GM21390 (cell line): ENCODE measurements around the gene TAF13.

Experiments
- ATAC-seq: cut with Tn5 transposase; IDR thresholded peaks from one replicate; pipeline ENCODE4 v1.9.1; 2021; ENCODE audit not compliant: unreplicated experiment

Gene TAF13, protein sequence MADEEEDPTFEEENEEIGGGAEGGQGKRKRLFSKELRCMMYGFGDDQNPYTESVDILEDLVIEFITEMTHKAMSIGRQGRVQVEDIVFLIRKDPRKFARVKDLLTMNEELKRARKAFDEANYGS

DNA sequence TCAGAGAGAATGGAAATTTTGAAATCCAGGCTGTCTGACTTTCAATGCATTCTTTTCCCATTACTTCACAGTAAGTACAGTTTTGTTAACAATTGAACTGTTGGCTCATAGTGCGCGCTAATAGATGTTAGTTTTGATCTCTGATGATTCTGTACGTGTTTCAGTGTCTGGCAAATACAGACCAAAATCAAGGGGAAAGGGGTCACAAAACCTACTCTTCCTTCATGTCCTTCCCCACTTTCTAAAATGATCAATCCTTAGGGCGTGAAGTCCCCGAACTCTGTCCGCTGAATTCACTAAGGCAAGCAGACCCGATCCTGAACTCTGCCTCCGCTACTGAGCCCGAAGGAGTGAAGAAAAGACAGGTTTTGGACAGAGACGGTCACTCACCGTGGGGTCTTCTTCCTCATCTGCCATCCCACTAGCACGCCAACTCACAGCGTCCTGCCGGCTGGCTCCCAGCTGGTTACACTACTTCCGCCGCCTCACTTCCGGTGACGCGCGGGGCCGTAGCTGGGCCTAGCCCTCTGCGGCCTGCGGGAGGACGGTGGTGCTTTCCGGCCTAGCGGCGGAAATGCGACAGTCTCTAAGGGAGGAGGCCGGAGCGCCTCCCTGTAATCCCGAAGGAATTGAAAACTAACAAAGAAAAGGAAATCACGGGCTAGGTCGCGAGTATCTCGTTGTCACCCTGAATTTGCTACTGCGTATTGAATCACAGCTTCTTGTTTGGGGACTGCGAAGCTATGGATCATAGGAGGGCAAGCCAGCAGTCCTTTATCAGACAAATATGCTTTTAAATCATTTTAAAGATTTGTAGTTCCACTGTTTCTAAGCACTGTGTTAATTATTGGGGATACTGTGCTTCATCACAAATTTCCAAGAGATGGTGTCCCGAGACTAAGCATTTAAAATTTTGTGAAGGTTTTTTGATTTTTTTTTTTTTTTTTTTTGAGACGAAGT lies at the start of gene TAF13:
Gene TAF13, minus strand, starts transcription at position 473 of the 960 bp plus-strand sequence. Its CDS starts 56 bp downstream, at position 417.
- peak; percentile 100 for ATAC-seq

DNA sequence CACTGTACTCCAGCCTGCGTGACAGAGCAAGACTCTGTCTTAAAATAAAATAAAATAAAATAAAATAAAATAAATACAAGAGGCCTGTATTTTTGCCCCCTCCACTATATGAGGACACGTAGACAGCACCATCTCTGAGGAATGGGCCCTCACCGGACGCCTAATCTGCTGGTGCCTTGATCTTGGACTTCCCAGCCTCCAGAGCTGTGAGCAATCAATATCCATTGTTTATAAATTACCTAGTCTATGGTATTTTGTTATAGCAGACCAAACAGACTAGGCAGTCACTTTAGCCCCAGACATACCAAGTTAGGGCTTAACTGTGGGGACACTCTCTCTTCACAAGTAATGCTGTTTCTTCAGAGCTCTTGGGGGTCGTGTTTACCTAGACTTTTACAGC lies 44.6 kb upstream of the TAF13 start:
- ATAC-seq, result no peak

DNA sequence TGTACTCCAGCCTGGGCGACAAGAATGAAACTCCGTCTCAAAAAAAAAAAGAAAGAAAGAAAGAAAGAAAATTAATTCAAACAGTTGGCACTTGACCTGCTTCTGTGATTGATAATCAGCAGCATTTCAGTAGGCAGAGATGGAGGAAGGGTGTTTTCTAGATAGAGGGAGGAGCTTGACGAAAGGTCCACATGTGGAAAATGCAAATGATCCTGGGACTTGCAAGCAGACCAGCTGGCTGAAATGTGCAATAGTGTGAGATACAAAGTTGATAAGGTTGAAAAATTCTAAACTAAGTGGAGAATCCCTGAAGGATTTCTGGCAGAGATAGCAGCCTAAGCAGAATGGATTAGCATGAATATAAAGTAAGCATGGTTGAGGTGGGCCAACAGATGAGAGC lies 42.3 kb upstream of the TAF13 start:
- no peak for ATAC-seq

DNA sequence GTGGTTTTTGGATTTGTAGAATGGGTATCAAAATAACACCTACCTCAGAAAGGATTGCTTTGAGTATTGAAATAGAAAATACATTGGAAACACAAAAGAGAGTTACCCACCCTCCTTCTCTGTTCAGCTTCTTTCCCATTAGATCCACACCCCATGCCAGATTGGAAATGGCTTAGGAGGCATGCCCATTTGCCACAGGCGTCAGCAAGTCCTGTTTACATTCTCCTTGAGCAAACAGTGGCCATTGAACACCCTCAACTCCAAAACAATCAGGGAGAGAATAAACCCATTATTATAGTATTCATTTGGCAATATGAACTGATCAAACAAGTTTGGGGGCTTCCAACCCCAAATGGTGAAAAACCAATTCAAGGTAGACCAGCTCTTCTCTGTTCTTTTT lies 40.5 kb upstream of the TAF13 start:
- no peak for ATAC-seq

DNA sequence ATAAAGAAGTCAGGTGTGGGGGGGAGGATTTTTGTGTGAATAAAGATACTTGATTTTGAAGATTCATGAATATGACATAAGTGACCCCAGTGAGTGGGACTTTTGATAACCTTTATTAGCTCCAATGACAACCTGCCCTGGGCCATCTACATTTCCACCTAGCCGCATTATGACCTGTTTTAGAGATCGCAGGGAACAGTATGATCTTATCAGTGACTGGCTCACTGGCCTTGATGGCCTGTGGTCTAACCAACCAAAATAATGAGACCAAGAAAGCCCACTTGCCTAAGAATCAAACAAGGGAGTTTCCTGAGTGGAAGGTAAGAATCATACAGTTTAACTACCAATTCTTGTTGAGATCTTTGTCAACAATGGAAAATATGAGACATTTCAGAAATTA lies 39.9 kb upstream of the TAF13 start:
- no peak for ATAC-seq

DNA sequence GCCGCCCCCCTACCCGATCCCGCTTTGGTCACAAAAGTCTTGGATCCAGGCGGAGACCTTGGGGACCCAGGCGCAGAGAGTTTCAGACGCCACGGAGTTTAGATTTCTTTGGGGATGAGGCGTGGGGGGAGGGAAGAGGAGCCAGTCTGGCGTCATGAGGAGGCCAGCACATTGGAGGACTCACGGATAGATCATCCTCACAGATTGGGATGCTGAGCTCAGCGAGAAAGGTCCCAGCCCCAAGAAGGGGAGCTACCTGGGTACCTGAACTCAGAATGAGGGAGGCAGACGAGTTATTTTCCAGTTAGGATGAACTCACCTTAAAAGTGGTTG lies 38.5 kb upstream of the TAF13 start:
- no peak for ATAC-seq

DNA sequence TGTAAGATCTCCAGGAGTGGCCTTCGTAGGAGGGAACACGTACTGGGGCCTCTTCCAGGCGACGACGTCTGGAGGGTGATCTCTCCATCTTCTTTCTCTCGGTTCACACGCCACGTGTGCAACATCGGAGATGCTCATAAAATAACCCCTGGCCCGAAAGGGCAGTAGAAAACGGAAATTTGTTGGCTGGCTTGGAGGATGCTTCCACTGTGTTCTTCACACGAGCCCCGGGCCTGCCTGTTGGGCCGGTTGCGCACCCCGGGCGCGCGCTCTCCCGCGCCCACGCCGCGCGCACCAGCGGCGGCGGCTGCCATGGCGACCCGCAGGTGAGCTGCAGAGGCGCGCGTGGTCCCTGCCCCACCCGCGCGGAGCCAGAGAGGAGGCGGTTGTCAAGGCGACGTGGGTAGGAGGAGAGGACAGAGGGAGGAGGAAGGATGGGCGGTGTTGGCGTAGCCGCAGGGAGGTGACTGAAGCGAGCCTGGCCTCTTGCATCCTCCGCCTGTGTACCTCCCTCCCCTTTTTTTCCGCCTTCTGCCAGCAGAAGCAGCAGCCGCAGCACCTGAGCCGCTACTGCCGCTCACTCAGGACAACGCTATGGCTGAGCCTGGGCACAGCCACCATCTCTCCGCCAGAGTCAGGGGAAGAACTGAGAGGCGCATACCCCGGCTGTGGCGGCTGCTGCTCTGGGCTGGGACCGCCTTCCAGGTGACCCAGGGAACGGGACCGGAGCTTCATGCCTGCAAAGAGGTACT lies 38.0 kb upstream of the TAF13 start, which contains the start of gene ELAPOR1:
Gene ELAPOR1, plus strand, starts transcription at position 526 of the 752 bp plus-strand sequence. Its CDS starts 69 bp downstream, at position 595.
- ATAC-seq, result no peak

DNA sequence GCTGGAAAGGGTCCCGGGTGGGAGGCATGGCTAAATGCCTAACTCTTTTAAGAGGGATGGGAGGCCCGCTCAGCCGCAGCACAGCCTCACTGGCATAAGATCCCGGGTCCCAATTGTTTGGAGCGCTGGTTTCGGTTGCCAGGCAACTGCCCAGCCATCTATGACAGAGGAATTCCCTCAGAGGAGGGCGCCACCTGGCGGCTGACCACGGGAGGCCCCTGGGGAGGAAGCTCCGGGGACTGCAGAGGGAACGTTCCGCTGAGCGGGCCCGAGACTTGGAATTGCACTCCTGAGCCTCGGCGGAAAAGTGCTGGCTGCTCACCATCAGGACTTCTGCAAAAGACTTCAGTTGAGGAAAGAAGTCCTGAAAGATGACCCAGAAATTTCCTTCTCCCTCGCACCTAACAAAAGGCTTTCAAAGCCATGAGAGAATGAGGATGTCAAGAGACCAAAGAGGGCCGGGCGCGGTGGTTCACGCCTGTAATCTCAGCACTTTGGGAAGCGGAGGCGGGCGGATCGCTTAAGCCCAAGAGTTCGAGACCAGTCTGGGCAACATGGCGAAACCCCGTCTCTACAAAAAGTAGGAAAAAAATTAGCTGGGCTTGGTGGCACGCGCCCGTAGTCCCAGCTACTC lies 37.0 kb upstream of the TAF13 start:
- peak; percentile 68 for ATAC-seq

DNA sequence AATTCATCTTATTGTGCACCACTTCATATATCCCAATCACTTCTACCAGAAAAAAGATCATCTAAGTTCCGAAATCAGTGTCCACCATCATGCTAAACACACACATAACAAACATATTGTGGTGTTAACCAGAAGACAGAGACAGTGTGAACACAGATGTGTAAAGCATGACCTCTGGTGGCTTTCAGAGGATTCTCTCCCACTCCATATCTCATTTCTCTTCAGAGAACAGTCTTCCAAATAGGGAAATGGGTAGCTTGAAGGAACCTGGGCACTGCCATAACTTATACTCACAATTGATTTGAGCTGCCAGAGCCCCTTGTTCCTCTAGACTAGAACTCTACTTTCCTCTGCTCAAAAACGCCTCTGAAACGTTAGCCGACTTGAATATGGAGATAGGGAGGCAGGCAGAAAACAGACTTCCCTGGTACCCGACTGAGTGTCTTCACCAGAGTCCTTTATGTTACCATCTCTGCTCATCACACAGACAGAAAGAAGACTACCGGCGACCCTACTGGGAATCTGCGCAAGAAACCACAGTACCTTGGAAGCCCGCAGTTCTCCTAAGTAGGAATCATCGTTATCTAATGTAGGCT lies 36.4 kb upstream of the TAF13 start:
- no peak for ATAC-seq

DNA sequence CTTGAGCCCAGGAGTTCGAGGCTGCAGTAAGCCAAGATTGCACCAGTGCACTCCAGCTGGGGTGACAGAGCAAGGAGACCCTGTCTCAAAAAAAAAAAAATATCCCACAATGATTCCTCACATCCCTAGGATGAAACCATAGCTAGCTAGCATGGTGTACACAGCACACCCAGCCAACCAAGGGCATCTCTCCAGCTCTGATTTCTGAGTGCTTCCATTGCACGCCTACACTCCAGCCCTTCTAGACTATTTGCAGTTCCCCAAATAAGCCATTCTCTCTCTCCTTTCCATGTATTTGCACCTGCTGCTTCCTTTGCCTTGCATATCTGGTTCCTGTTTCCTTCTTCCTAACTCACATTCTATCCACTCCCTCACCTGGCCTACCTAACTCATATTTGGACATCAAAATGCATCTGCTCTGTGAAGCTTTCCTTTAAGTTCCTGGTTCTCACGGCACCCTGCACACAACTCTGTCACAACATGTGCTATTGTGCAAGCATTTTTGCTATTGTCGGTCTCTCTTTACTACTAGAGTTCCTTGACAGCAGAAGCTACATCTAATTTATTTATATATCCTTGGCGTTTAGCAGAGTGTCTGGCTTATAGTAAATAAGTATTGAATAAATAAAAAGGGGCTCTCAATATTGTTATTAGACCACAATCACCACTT lies 35.7 kb upstream of the TAF13 start:
- no peak for ATAC-seq

DNA sequence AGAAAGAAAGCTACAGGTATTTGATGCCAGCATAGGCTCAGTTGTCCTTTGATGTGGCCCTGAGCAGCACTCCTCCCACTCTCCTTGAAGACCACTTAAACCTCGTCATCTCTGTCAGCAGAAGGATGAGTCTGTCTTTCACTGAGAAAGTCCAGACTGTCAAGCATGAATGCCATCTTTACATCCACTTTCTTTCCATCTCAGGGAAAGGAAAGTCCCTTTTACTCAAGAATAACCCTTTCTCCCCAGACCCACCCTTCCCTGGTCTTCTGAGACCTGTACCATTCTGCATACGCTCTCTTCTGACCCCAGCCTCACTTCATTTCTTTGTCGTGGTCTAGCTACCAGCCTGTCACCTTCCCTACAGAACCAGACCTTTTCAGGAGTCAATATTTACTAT lies 34.1 kb upstream of the TAF13 start:
- ATAC-seq, result no peak

DNA sequence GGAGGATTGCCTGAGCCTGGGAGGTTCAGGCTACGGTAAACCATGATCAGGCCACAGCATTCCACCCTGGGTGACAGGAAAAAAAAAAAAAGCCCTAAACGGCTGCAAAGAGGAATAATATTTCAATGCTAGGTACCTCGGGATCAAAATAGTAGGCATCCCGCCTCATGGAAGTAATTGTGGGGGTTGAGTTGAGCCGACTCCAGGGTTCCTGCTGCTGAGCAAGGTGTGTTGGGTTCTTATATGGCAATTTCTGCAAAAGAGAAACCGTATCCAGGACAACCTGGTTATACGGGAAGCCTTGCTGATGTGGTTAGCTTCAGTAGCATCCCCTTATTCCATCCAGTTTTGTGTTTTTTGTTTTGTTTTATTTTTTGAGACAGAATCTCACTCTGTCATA lies 32.0 kb upstream of the TAF13 start:
- ATAC-seq, result no peak

DNA sequence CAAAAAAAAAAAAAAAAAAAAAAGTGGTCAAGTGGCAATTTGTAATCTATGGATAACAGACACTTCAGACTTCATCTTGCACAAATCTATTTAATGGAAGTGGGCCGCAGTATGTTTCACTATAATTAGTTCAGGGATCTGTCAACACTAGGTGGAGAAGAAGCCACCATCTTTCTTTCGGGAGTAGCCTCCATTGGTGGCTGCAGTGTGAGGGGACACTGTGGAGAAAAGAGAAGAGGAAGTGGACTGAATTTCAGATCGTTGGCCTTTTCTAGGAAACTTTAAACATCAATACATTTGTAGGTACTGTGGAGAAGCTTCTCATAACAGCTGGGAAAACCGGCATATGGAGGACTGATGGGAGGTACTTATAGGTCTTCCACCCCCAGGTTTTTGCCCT lies 30.1 kb upstream of the TAF13 start:
- no peak for ATAC-seq

DNA sequence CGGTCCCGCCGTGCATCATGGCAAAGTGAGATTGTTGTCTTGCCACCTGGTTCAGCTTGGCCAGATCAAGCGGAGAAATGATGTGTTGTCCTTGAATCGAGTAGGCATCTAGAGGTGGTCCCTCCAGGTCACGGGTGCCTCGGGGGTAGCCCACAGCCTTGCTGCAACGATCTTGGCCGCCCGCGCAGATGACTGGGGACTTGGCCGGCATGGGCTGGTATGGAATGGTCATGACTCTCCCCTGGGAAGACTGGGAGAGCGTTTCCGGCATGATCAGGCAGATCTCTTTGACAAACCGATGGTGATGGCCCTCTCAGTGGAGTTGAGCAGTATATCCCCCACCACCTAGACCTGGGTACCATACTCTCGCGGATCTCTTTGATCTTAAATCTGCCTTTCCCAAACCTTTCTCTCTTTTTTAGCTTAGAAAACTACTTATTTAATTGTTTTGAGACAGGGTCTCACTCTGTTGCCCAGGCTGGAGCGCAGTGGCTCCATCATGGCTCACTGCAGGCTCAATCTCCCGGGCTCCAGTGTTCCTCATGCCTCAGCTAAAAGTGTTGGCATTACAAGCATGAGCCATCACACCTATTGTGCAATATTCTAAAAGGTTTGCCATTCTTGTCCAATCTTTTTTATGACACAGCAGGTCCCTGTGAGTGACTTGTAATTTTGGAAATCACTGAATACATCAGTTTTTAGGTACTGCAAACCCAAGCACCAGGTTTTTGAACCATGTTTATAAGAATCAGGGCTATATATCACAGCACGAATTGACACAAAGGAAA lies 28.8 kb upstream of the TAF13 start:
- ATAC-seq, result no peak

DNA sequence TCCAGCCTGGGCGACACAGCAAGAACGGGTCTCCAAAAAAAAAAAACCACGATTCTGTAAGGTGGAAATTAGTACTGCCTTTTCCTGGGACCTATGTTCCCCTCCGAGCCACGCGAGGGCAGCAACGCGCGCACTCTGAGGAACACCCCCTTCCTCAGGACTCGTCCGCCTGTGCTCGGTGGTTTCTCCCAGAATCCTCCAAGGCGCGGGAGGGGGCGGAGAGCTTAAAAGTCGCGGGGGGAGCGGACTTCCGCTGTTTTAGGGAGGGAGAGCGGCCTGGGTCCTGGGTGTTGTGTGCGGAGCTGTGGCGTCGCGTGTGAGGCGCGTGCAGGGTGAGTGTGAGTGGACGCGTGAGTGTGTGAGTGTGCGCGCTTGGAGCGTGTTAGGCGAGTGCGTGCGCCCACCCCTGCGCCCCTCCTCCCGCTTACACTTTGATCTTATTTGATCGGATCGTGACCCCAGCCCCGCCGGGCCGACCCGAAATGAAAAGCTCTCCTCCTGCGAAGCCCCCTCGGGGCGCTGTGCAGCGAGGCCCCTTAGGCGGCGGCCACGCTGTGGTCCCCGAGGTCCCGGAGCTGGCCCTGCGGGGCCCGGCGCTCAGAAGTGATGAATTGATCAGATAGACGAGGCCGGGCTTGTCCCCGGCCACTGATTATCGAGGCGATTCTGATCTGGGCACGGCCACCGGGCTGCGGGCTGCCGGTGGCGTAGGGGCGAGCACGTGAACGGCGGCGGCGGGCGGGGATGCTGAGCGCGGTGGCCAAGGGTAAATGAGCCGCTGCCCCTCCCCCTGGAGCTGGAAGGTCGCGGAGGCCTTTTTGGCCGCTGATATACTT lies 24.4 kb upstream of the TAF13 start:
- ATAC-seq, result peak; percentile 86

DNA sequence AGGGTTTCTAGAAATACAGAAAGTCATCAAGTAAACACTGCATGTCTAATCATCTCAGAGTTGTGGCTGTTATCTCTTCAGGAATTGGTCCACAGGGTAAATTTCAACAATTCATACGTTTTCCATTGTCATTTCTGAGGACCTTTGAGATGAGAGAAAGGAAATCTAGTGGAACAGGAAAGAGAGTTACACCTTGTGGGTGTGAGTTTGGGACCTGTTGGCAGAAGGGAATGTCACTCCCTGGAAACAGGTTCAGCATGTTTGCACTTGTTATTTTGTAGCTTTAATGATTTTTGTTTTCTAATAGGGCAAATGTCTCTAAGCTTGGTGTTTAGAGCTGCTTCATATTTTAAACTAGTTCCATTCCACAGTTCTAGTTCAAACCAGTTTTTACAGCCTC lies 20.3 kb upstream of the TAF13 start:
- no peak for ATAC-seq

DNA sequence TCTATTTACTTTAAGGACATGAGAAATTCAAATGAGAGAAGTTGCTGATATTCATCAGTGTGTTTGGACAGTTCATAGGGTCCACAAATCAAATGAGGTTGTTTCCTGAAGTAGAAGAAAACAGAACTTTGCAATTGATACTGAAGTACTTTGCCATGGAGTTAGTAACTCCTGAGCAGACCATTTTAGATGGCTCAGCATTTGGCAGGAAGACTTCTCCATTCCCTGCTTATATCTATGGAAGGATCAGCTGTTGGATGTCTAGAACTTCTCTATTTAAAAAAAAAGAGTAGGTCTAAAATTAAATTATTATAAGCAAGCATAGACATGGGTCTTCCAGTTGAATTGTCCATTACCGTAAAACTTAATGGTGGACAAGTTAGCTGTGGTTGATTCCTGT lies 19.8 kb upstream of the TAF13 start:
- no peak for ATAC-seq

DNA sequence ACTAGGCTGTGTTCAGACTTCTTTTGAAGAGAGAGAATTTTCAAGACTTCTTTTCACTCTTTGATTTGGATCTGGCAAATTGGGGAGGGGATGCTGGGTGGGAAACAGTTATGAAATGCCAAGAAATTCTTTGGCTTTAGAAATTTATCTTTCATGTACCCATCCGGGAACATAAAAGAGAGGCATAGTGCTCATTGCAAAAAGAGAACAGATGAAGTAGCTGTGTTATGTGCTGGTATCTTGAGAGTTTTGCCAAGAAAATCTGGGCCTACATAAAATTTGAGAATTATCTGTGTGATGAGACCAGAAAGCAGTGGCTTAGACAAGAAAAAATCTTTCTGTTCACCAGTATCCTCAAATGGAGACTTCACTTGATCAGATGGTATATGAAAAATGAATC lies 19.1 kb upstream of the TAF13 start:
- no peak for ATAC-seq

DNA sequence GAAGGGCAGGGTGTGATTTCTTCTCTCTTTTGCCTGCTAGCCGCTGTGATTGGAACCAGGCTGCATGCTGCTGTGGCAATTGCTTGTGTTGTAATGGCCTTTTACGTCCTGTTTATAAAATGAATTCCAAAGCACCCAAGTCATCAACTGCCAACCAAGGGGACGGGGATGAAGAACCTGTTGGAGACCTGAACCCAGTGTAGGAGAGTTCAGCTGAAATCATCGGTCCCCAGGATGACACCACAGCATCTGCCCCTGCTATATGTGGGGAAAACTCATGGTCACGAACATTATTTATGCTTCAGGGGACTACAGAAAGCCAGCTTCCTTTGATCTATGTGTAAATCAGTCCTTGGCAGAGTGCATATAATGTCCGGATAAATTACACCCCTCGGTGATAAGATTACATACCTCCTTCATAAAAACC lies 18.6 kb upstream of the TAF13 start:
- ATAC-seq, result no peak
